ENCODE measurements around the gene DOLK.

DNA sequence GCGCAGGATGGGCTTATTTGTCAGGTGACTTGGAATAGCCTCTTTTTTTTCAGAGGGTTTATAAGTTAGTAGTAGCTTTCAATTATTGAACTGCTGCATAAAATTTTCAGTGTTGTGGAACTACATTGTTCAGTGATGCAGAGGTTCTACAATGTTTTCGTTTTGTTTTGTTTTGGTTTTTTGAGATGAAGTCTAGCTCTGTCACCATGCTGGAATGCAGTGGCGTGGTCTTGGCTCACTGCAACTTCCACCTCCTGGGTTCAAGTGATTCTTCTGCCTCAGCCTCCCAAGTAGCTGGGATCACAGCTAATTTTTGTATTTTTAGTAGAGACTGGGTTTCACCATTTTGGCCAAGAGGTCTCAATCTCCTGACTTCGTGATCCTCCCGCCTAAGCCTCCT lies 22.1 kb upstream of the DOLK start:
- TF ChIP-seq, protein P1, sequence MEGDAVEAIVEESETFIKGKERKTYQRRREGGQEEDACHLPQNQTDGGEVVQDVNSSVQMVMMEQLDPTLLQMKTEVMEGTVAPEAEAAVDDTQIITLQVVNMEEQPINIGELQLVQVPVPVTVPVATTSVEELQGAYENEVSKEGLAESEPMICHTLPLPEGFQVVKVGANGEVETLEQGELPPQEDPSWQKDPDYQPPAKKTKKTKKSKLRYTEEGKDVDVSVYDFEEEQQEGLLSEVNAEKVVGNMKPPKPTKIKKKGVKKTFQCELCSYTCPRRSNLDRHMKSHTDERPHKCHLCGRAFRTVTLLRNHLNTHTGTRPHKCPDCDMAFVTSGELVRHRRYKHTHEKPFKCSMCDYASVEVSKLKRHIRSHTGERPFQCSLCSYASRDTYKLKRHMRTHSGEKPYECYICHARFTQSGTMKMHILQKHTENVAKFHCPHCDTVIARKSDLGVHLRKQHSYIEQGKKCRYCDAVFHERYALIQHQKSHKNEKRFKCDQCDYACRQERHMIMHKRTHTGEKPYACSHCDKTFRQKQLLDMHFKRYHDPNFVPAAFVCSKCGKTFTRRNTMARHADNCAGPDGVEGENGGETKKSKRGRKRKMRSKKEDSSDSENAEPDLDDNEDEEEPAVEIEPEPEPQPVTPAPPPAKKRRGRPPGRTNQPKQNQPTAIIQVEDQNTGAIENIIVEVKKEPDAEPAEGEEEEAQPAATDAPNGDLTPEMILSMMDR (conservative IDR thresholded peaks at IDR 0.05; ENCODE audit: low read depth, low read length): no peak
- TF ChIP-seq, protein P2, sequence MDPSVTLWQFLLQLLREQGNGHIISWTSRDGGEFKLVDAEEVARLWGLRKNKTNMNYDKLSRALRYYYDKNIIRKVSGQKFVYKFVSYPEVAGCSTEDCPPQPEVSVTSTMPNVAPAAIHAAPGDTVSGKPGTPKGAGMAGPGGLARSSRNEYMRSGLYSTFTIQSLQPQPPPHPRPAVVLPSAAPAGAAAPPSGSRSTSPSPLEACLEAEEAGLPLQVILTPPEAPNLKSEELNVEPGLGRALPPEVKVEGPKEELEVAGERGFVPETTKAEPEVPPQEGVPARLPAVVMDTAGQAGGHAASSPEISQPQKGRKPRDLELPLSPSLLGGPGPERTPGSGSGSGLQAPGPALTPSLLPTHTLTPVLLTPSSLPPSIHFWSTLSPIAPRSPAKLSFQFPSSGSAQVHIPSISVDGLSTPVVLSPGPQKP (IDR thresholded peaks at IDR 0.05; ENCODE audit: borderline replicate concordance, low read depth, low read length): no peak
- TF ChIP-seq CEBPB (IDR thresholded peaks at IDR 0.05; ENCODE audit: low read depth, low read length) (no peak), NFE2L2 (IDR thresholded peaks at IDR 0.05; ENCODE audit: low read depth, low read length) (no peak), BHLHE40 (IDR thresholded peaks at IDR 0.05; ENCODE audit: low read depth, low read length) (no peak), SMC3 (IDR thresholded peaks at IDR 0.05; ENCODE audit: low read depth, low read length) (no peak), POLR2A (IDR thresholded peaks at IDR 0.05; ENCODE audit: low read depth, low read length) (no peak), RCOR1 (IDR thresholded peaks at IDR 0.05; ENCODE audit: insufficient replicate concordance, low read length) (no peak), MXI1 (IDR thresholded peaks at IDR 0.05; ENCODE audit: borderline replicate concordance, low read depth, low read length) (no peak), MAZ (IDR thresholded peaks at IDR 0.05; ENCODE audit: borderline replicate concordance, low read depth, low read length) (no peak)
- TF ChIP-seq, protein P3, sequence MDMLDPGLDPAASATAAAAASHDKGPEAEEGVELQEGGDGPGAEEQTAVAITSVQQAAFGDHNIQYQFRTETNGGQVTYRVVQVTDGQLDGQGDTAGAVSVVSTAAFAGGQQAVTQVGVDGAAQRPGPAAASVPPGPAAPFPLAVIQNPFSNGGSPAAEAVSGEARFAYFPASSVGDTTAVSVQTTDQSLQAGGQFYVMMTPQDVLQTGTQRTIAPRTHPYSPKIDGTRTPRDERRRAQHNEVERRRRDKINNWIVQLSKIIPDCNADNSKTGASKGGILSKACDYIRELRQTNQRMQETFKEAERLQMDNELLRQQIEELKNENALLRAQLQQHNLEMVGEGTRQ (IDR thresholded peaks at IDR 0.05; ENCODE audit: low read depth, low read length): no peak

Data from IMR-90 (cell line).